WTC11 (cell line): ENCODE data around the gene BORCS8. TPM values are rescaled to one million over a fixed set of nuclear protein-coding genes. Genes with fewer than 3 reads are reported as not detected.
A peak's percentile ranks its signal among the peaks of the same experiment; 100 is the strongest.

Source experiments
- ATAC-seq: fragments of 200-7000 bp; cut with Tn5 transposase; 2 replicates; pipeline ENCODE4 v1.10.0; 2021; ENCODE audit warnings: mild to moderate bottlenecking, moderate library complexity
- CTCF ChIA-PET: fragments of 300-600 bp; sonication (Branson Sonifier 250); formaldehyde crosslinking; loops from one replicate; lab custom pipeline; 2021; ENCODE audit warnings: antibody characterized with exemption; lab: Charles Lee
- POLR2A ChIA-PET: fragments of 350-600 bp; sonication (Branson Sonifier 250); formaldehyde crosslinking; loops from one replicate; lab custom pipeline; 2021; ENCODE audit warnings: antibody characterized with exemption; lab: Charles Lee
- DNase-seq: peaks from one replicate; pipeline ENCODE4 v3.0.0; 2021; ENCODE audit warnings: low spot score
- H3K27ac Mint-ChIP-seq: 2 replicates; pipeline ENCODE4 v1.8.0; 2021; ENCODE audit warnings: mixed read lengths
- H3K27me3 Mint-ChIP-seq: 2 replicates; pipeline ENCODE4 v1.8.0; 2021; ENCODE audit warnings: low read depth, mild to moderate bottlenecking, moderate library complexity, mixed read lengths
- H3K36me3 Mint-ChIP-seq: 2 replicates; pipeline ENCODE4 v1.8.0; 2021; ENCODE audit warnings: mixed read lengths
- H3K4me1 Mint-ChIP-seq: 2 replicates; pipeline ENCODE4 v1.8.0; 2022; ENCODE audit warnings: mixed read lengths
- H3K4me3 Mint-ChIP-seq: 2 replicates; pipeline ENCODE4 v1.8.0; 2021; ENCODE audit warnings: mild to moderate bottlenecking, moderate library complexity, mixed read lengths
- H3K9me3 Mint-ChIP-seq: 2 replicates; pipeline ENCODE4 v1.8.0; 2021; ENCODE audit warnings: mixed read lengths
- AR ChIP-seq: fragments of 250-450 bp; sonication (Bioruptor Pico); IDR thresholded peaks from 2 replicates; pipeline ENCODE4 v1.9.0; 2021; ENCODE audit warnings: mild to moderate bottlenecking
- ARID4B ChIP-seq: sonication (generic); formaldehyde crosslinking; IDR thresholded peaks from 2 replicates; pipeline ENCODE4 v1.8.0; 2023; ENCODE audit warnings: missing genetic modification reagents, mild to moderate bottlenecking, borderline replicate concordance
- ATF3 ChIP-seq: sonication (generic); formaldehyde crosslinking; conservative IDR thresholded peaks from 2 replicates; pipeline ENCODE4 v1.8.1; 2022; ENCODE audit warnings: mild to moderate bottlenecking, missing genetic modification reagents
- CBFB ChIP-seq: sonication (generic); formaldehyde crosslinking; IDR thresholded peaks from 2 replicates; pipeline ENCODE4 v1.8.1; 2022; ENCODE audit warnings: mild to moderate bottlenecking, low read depth, missing genetic modification reagents
- E2F1 ChIP-seq: sonication (generic); formaldehyde crosslinking; IDR thresholded peaks from 2 replicates; pipeline ENCODE4 v1.8.0; 2022; ENCODE audit warnings: mild to moderate bottlenecking, missing genetic modification reagents
- ELF4 ChIP-seq: sonication (generic); formaldehyde crosslinking; IDR thresholded peaks from 2 replicates; pipeline ENCODE4 v1.8.1; 2022; ENCODE audit warnings: low read depth, mild to moderate bottlenecking, moderate library complexity, missing genetic modification reagents
- FOXJ3 ChIP-seq: sonication (generic); formaldehyde crosslinking; IDR thresholded peaks from 2 replicates; pipeline ENCODE4 v1.9.0; 2021; ENCODE audit warnings: missing genetic modification reagents, mild to moderate bottlenecking, borderline replicate concordance
- IRF1 ChIP-seq: sonication (generic); formaldehyde crosslinking; IDR thresholded peaks from 2 replicates; pipeline ENCODE4 v1.8.0; 2023; ENCODE audit warnings: missing genetic modification reagents
- MYBL2 ChIP-seq: sonication (generic); formaldehyde crosslinking; IDR thresholded peaks from 2 replicates; pipeline ENCODE4 v1.8.1; 2023; ENCODE audit warnings: mild to moderate bottlenecking, moderate library complexity, missing genetic modification reagents
- NFATC4 ChIP-seq: fragments of 250-450 bp; sonication (Bioruptor Pico); IDR thresholded peaks from 2 replicates; pipeline ENCODE4 v1.9.0; 2021; ENCODE audit warnings: mild to moderate bottlenecking
- PRDM15 ChIP-seq: sonication (generic); formaldehyde crosslinking; IDR thresholded peaks from 2 replicates; pipeline ENCODE4 v1.8.0; 2022; ENCODE audit warnings: missing genetic modification reagents
- SMAD4 ChIP-seq: sonication (generic); formaldehyde crosslinking; IDR thresholded peaks from 2 replicates; pipeline ENCODE4 v1.8.0; 2022; ENCODE audit warnings: mild to moderate bottlenecking, missing genetic modification reagents
- SOX15 ChIP-seq: fragments of 250-450 bp; sonication (Bioruptor Pico); IDR thresholded peaks from 2 replicates; pipeline ENCODE4 v1.9.0; 2021; ENCODE audit warnings: mild to moderate bottlenecking
- TEAD4 ChIP-seq: sonication (generic); formaldehyde crosslinking; IDR thresholded peaks from 2 replicates; pipeline ENCODE4 v1.8.0; 2022; ENCODE audit warnings: mild to moderate bottlenecking, missing genetic modification reagents
- TP53 ChIP-seq: sonication (generic); formaldehyde crosslinking; IDR thresholded peaks from 2 replicates; pipeline ENCODE4 v1.8.1; 2023; ENCODE audit warnings: mild to moderate bottlenecking, missing genetic modification reagents
- USF1 ChIP-seq: sonication (generic); formaldehyde crosslinking; IDR thresholded peaks from 2 replicates; pipeline ENCODE4 v1.8.0; 2022; ENCODE audit warnings: mild to moderate bottlenecking, missing genetic modification reagents
- USF2 ChIP-seq: sonication (generic); formaldehyde crosslinking; IDR thresholded peaks from 2 replicates; pipeline ENCODE4 v1.8.1; 2023; ENCODE audit warnings: mild to moderate bottlenecking, missing genetic modification reagents, moderate library complexity
- ZNF232 ChIP-seq: sonication (generic); formaldehyde crosslinking; IDR thresholded peaks from 2 replicates; pipeline ENCODE4 v1.8.0; 2022; ENCODE audit warnings: mild to moderate bottlenecking, missing genetic modification reagents
- total RNA-seq: library from RNA; stranded (reverse); gene quantifications from 3 replicates; pipeline ENCODE4 v1.2.3, GENCODE V29; 2021

The BORCS8 gene
- total RNA-seq, 1 experiment from 2014 or later, result 20.9 TPM

- TF ChIP-seq E2F1 (CRISPR knock-in tag), result 0 out of 2 replicates have a peak, but pooled peaks have one; percentile 48
- TF ChIP-seq ELF4 (CRISPR knock-in tag), result no peak
- no peak for TF ChIP-seq USF2 (CRISPR knock-in tag)
- TF ChIP-seq AR (CRISPR knock-in tag), result no peak
- TF ChIP-seq ZNF232 (CRISPR knock-in tag), result 0 out of 2 replicates have a peak, but pooled peaks have one; percentile 61
- no peak for TF ChIP-seq MYBL2
- no peak for TF ChIP-seq ATF3 (CRISPR knock-in tag)
- TF ChIP-seq TP53 (CRISPR knock-in tag), result 0 out of 2 replicates have a peak, but pooled peaks have one; percentile 48
- peak; percentile 94 for TF ChIP-seq ARID4B (CRISPR knock-in tag)
- TF ChIP-seq SMAD4, result peak; percentile 68; the same call in 1 of the 2 replicates
- TF ChIP-seq USF1 (CRISPR knock-in tag), result peak; percentile 2; the same call in 1 of the 2 replicates
These were observed at the start of gene BORCS8, which contains the start of gene RFXANK (continued) for GRCh38 chr19:19192078-19192882.

- DNase-seq, result no peak
- ChIA-PET POLR2A (no interaction called here), CTCF (interaction anchor here (1.0 to 1.5 kb wide), 2 partner anchors 15 to 102 kb away, joined by 4 read pairs; no protein-coding TSS in a partner anchor)
- no peak for ATAC-seq
- H3K9me3 Mint-ChIP-seq, result peaks cover 9% of the 10 kb centered on the region
- no peaks in the 10 kb centered on the region for H3K4me1 Mint-ChIP-seq
- peaks cover 4% of the 10 kb centered on the region for H3K36me3 Mint-ChIP-seq
- no peak overlapping the region for H3K27ac Mint-ChIP-seq
- no peak overlapping the region for H3K4me3 Mint-ChIP-seq
- H3K27me3 Mint-ChIP-seq, result peaks cover 29% of the 10 kb centered on the region
- TF ChIP-seq ZNF232 (CRISPR knock-in tag), result no peak
- TF ChIP-seq FOXJ3 (CRISPR knock-in tag), result no peak
- TF ChIP-seq NFATC4 (CRISPR knock-in tag), result no peak
- TF ChIP-seq PRDM15 (CRISPR knock-in tag), result no peak
- no peak for TF ChIP-seq TEAD4 (CRISPR knock-in tag)
- TF ChIP-seq SOX15 (CRISPR knock-in tag), result no peak
- TF ChIP-seq CBFB (CRISPR knock-in tag), result no peak
- TF ChIP-seq IRF1 (CRISPR knock-in tag), result no peak
These were observed 48.5 kb upstream of the BORCS8 start for GRCh38 chr19:19240476-19240875.
